ENCODE measurements around the gene RIF1.

The RIF1 gene, protein sequence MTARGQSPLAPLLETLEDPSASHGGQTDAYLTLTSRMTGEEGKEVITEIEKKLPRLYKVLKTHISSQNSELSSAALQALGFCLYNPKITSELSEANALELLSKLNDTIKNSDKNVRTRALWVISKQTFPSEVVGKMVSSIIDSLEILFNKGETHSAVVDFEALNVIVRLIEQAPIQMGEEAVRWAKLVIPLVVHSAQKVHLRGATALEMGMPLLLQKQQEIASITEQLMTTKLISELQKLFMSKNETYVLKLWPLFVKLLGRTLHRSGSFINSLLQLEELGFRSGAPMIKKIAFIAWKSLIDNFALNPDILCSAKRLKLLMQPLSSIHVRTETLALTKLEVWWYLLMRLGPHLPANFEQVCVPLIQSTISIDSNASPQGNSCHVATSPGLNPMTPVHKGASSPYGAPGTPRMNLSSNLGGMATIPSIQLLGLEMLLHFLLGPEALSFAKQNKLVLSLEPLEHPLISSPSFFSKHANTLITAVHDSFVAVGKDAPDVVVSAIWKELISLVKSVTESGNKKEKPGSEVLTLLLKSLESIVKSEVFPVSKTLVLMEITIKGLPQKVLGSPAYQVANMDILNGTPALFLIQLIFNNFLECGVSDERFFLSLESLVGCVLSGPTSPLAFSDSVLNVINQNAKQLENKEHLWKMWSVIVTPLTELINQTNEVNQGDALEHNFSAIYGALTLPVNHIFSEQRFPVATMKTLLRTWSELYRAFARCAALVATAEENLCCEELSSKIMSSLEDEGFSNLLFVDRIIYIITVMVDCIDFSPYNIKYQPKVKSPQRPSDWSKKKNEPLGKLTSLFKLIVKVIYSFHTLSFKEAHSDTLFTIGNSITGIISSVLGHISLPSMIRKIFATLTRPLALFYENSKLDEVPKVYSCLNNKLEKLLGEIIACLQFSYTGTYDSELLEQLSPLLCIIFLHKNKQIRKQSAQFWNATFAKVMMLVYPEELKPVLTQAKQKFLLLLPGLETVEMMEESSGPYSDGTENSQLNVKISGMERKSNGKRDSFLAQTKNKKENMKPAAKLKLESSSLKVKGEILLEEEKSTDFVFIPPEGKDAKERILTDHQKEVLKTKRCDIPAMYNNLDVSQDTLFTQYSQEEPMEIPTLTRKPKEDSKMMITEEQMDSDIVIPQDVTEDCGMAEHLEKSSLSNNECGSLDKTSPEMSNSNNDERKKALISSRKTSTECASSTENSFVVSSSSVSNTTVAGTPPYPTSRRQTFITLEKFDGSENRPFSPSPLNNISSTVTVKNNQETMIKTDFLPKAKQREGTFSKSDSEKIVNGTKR (N-terminal part only)

GRCh38 chr2:151409601-151410484 lies at the start of gene RIF1:
Gene RIF1 (plus strand): TSS chr2:151409902. CDS start chr2:151410424, 522 bp downstream.
- TF ChIP-seq TCF4 (CRISPR knock-in tag; IDR thresholded peaks at IDR 0.05; ENCODE audit: borderline replicate concordance) (no peak), CSDC2 (CRISPR knock-in tag; IDR thresholded peaks at IDR 0.05) (no peak), SNAI2 (CRISPR knock-in tag; IDR thresholded peaks at IDR 0.05) (no peak), ZNF8 (CRISPR knock-in tag; IDR thresholded peaks at IDR 0.05) (no peak), OSR1 (CRISPR knock-in tag; IDR thresholded peaks at IDR 0.05) (no peak), ZNF70 (CRISPR knock-in tag; IDR thresholded peaks at IDR 0.05) (no peak)
- TF ChIP-seq, protein P1, sequence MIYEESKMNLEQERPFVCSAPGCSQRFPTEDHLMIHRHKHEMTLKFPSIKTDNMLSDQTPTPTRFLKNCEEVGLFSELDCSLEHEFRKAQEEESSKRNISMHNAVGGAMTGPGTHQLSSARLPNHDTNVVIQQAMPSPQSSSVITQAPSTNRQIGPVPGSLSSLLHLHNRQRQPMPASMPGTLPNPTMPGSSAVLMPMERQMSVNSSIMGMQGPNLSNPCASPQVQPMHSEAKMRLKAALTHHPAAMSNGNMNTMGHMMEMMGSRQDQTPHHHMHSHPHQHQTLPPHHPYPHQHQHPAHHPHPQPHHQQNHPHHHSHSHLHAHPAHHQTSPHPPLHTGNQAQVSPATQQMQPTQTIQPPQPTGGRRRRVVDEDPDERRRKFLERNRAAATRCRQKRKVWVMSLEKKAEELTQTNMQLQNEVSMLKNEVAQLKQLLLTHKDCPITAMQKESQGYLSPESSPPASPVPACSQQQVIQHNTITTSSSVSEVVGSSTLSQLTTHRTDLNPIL (CRISPR knock-in tag; IDR thresholded peaks at IDR 0.05; ENCODE audit: low read depth) = no peak
- TF ChIP-seq, protein P2, sequence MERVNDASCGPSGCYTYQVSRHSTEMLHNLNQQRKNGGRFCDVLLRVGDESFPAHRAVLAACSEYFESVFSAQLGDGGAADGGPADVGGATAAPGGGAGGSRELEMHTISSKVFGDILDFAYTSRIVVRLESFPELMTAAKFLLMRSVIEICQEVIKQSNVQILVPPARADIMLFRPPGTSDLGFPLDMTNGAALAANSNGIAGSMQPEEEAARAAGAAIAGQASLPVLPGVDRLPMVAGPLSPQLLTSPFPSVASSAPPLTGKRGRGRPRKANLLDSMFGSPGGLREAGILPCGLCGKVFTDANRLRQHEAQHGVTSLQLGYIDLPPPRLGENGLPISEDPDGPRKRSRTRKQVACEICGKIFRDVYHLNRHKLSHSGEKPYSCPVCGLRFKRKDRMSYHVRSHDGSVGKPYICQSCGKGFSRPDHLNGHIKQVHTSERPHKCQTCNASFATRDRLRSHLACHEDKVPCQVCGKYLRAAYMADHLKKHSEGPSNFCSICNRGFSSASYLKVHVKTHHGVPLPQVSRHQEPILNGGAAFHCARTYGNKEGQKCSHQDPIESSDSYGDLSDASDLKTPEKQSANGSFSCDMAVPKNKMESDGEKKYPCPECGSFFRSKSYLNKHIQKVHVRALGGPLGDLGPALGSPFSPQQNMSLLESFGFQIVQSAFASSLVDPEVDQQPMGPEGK (CRISPR knock-in tag; IDR thresholded peaks at IDR 0.05; ENCODE audit: borderline replicate concordance) = no peak
- ATAC-seq = peak; percentile 98

DNA sequence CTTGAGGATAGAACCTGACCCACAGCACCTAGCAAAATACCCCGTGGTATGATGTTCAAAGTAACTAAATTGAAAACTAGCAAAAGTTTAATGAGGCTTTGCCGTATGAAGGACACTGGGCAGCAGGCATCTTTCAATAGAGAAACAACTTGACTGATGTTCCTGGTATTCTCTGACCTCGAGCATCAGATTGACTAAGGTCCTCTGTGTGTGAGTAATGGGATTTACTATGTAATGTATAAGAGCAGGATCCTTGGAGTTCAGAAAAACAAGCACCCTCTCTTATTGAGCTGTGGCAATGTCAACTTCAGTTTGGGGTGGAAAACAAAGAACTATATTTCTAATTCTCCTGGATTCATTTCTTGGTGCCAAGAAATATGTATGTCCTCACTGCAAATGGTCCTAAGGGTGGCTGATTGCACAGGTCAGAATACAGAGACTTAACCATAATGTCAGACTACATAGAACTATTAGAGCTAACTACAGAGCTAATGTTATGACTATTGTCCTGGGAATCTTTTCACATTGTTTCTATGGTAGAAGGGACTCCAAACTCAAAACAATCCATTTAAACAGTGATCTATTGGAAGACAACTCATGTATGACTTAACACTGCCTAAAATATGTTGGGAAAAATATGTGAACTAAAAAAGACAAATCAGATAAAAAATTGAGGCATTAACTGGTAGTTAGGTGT lies 47.9 kb upstream of the RIF1 start:
- peak; percentile 30; the same call in 2 of the 3 replicates for ATAC-seq
- TF ChIP-seq TCF4 (CRISPR knock-in tag; IDR thresholded peaks at IDR 0.05; ENCODE audit: borderline replicate concordance) (no peak), ZFP30 (CRISPR knock-in tag; IDR thresholded peaks at IDR 0.05) (no peak), ZNF70 (CRISPR knock-in tag; IDR thresholded peaks at IDR 0.05) (no peak), ARNTL (CRISPR knock-in tag; IDR thresholded peaks at IDR 0.05; ENCODE audit: borderline replicate concordance, low read depth) (no peak), ZFP3 (CRISPR knock-in tag; IDR thresholded peaks at IDR 0.05) (no peak), ZC3H10 (CRISPR knock-in tag; IDR thresholded peaks at IDR 0.05) (no peak)

DNA sequence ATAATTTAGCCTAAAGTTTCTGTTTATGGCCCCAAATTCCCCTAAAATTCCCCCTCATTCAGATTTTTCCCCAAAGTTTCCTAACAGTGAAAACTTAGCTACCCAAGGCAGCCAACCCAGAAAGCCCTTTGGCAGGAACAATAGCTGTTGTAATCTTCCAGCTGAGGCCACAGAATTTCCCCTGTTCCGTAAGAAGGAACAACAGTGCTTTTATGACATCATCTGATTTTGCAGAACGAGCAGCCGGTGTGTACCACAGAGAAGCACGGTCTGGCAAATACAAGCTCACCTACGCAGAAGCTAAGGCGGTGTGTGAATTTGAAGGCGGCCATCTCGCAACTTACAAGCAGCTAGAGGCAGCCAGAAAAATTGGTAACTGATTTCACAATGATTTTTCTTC lies 46.0 kb upstream of the RIF1 start:
- ATAC-seq = no peak
- TF ChIP-seq GLIS3 (CRISPR knock-in tag; IDR thresholded peaks at IDR 0.05) (no peak), PPARA (CRISPR knock-in tag; IDR thresholded peaks at IDR 0.05; ENCODE audit: borderline replicate concordance) (no peak), SNAI2 (CRISPR knock-in tag; IDR thresholded peaks at IDR 0.05) (no peak), CSDC2 (CRISPR knock-in tag; IDR thresholded peaks at IDR 0.05) (no peak), ZNF8 (CRISPR knock-in tag; IDR thresholded peaks at IDR 0.05) (no peak), ZNF70 (CRISPR knock-in tag; IDR thresholded peaks at IDR 0.05) (no peak), OSR1 (CRISPR knock-in tag; IDR thresholded peaks at IDR 0.05) (no peak), ZFP3 (CRISPR knock-in tag; IDR thresholded peaks at IDR 0.05) (no peak)
- TF ChIP-seq, protein P2 (CRISPR knock-in tag; IDR thresholded peaks at IDR 0.05; ENCODE audit: borderline replicate concordance) = no peak
- TF ChIP-seq, protein P1 (CRISPR knock-in tag; IDR thresholded peaks at IDR 0.05; ENCODE audit: low read depth) = no peak
- TF ChIP-seq, protein P3, sequence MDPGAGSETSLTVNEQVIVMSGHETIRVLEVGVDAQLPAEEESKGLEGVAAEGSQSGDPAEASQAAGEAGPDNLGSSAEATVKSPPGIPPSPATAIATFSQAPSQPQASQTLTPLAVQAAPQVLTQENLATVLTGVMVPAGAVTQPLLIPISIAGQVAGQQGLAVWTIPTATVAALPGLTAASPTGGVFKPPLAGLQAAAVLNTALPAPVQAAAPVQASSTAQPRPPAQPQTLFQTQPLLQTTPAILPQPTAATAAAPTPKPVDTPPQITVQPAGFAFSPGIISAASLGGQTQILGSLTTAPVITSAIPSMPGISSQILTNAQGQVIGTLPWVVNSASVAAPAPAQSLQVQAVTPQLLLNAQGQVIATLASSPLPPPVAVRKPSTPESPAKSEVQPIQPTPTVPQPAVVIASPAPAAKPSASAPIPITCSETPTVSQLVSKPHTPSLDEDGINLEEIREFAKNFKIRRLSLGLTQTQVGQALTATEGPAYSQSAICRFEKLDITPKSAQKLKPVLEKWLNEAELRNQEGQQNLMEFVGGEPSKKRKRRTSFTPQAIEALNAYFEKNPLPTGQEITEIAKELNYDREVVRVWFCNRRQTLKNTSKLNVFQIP (CRISPR knock-in tag; IDR thresholded peaks at IDR 0.05; ENCODE audit: borderline replicate concordance, low read depth) = no peak
